Stimulated activated memory B cell treated with anti-CD40 and anti-IgM and Interleukin-4, amounts not matched to agents 10 μg/mL and 1 μg/mL and 100 μg/mL, for 72 hours (primary cell): ENCODE data around the gene CD4.
A peak's percentile ranks its signal among the peaks of the same experiment; 100 is the strongest.
"Not testable (repeated sequence)": the region's sequence is repeated elsewhere in the genome, so short reads cannot be mapped to it uniquely, and the experiment has no call there.

Experiments
- ATAC-seq: fragments of 150-1000 bp; cut with Tn5 transposase; 2 replicates; pipeline ENCODE4 v1.10.0; 2021
- H3K27ac Mint-ChIP-seq: one replicate; pipeline ENCODE4 v1.8.0; 2022; ENCODE audit warnings: mild to moderate bottlenecking, mixed read lengths
- H3K27me3 Mint-ChIP-seq: one replicate; pipeline ENCODE4 v1.8.0; 2022; ENCODE audit warnings: mixed read lengths
- H3K36me3 Mint-ChIP-seq: one replicate; pipeline ENCODE4 v1.8.0; 2022; ENCODE audit warnings: mixed read lengths
- H3K4me1 Mint-ChIP-seq: one replicate; pipeline ENCODE4 v1.8.0; 2022; ENCODE audit warnings: mixed read lengths
- H3K4me3 Mint-ChIP-seq: one replicate; pipeline ENCODE4 v1.8.0; 2022; ENCODE audit warnings: mild to moderate bottlenecking, moderate library complexity, mixed read lengths
- H3K9me3 Mint-ChIP-seq: one replicate; pipeline ENCODE4 v1.8.0; 2022; ENCODE audit warnings: mixed read lengths

CD4 gene

GRCh38 chr12:6788972-6789924 is at the start of gene CD4:
Gene CD4, plus strand, starts transcription at chr12:6789528. Its CDS starts 10,611 bp downstream, at chr12:6800139.
- H3K4me3 Mint-ChIP-seq, result no peak within 1 kb of the TSS
- no peak for ATAC-seq
- peaks cover 8% of the 10 kb centered on the region for H3K27me3 Mint-ChIP-seq
- H3K27ac Mint-ChIP-seq, result no peak within 1 kb of the TSS
- H3K4me1 Mint-ChIP-seq, result peaks cover 23% of the 10 kb centered on the region
- no peaks in the 10 kb centered on the region for H3K36me3 Mint-ChIP-seq
- H3K9me3 Mint-ChIP-seq, result no peaks in the 10 kb centered on the region

- H3K27ac Mint-ChIP-seq, result peak overlapping the region; percentile 18
- not testable (repeated sequence) for H3K27me3 Mint-ChIP-seq, H3K4me3 Mint-ChIP-seq, H3K9me3 Mint-ChIP-seq, ATAC-seq
- peaks cover 18% of the 10 kb centered on the region for H3K4me1 Mint-ChIP-seq
- H3K36me3 Mint-ChIP-seq, result peaks cover 32% of the 10 kb centered on the region
These were observed 47.2 kb upstream of the CD4 start for GRCh38 chr12:6742080-6742479.

- Mint-ChIP-seq H3K9me3 (peaks cover 5% of the 10 kb centered on the region), H3K4me3 (no peak overlapping the region), H3K36me3 (peaks cover 39% of the 10 kb centered on the region), H3K27ac (peak overlapping the region; percentile 18), H3K4me1 (peaks cover 25% of the 10 kb centered on the region), H3K27me3 (no peaks in the 10 kb centered on the region)
- ATAC-seq, result no peak
These were observed 46.5 kb upstream of the CD4 start for GRCh38 chr12:6742834-6743233.

- H3K27ac Mint-ChIP-seq, H3K27me3 Mint-ChIP-seq, ATAC-seq, H3K9me3 Mint-ChIP-seq, H3K4me3 Mint-ChIP-seq: not testable (repeated sequence)
- H3K4me1 Mint-ChIP-seq, result peaks cover 30% of the 10 kb centered on the region
- peaks cover 44% of the 10 kb centered on the region for H3K36me3 Mint-ChIP-seq
These were observed 46.0 kb upstream of the CD4 start for GRCh38 chr12:6743300-6743699.

GRCh38 chr12:6745741-6746525 is 43.4 kb upstream of the CD4 start:
- peak; percentile 97 for ATAC-seq
- H3K9me3 Mint-ChIP-seq, result peaks cover 5% of the 10 kb centered on the region
- H3K36me3 Mint-ChIP-seq, result peaks cover 69% of the 10 kb centered on the region
- H3K4me3 Mint-ChIP-seq, result no peak overlapping the region
- no peaks in the 10 kb centered on the region for H3K27me3 Mint-ChIP-seq
- H3K27ac Mint-ChIP-seq, result peak overlapping the region; percentile 77
- H3K4me1 Mint-ChIP-seq, result peaks cover 34% of the 10 kb centered on the region

- Mint-ChIP-seq H3K4me1 (peaks cover 43% of the 10 kb centered on the region), H3K27me3 (no peaks in the 10 kb centered on the region), H3K36me3 (peaks cover 72% of the 10 kb centered on the region), H3K27ac (peak overlapping the region; percentile 77), H3K9me3 (peaks cover 5% of the 10 kb centered on the region), H3K4me3 (no peak overlapping the region)
- ATAC-seq, result no peak
These were observed 42.1 kb upstream of the CD4 start for GRCh38 chr12:6747216-6747615.

GRCh38 chr12:6748761-6749160 is 40.6 kb upstream of the CD4 start:
- Mint-ChIP-seq H3K4me1 (peaks cover 52% of the 10 kb centered on the region), H3K9me3 (no peaks in the 10 kb centered on the region), H3K4me3 (no peak overlapping the region), H3K36me3 (peaks cover 72% of the 10 kb centered on the region), H3K27me3 (no peaks in the 10 kb centered on the region), H3K27ac (no peak overlapping the region)
- no peak for ATAC-seq

- H3K9me3 Mint-ChIP-seq, result no peaks in the 10 kb centered on the region
- peaks cover 48% of the 10 kb centered on the region for H3K4me1 Mint-ChIP-seq
- H3K27me3 Mint-ChIP-seq, result no peaks in the 10 kb centered on the region
- peaks cover 59% of the 10 kb centered on the region for H3K36me3 Mint-ChIP-seq
- no peak overlapping the region for H3K27ac Mint-ChIP-seq
- no peak for ATAC-seq
- H3K4me3 Mint-ChIP-seq, result no peak overlapping the region
These were observed 38.8 kb upstream of the CD4 start for GRCh38 chr12:6750506-6750905.

GRCh38 chr12:6751767-6752166 is 37.6 kb upstream of the CD4 start:
- Mint-ChIP-seq H3K4me3 (peak overlapping the region; percentile 94), H3K9me3 (no peaks in the 10 kb centered on the region), H3K27ac (peak overlapping the region; percentile 98), H3K4me1 (peaks cover 38% of the 10 kb centered on the region), H3K27me3 (no peaks in the 10 kb centered on the region), H3K36me3 (peaks cover 47% of the 10 kb centered on the region)
- no peak for ATAC-seq

- H3K27ac Mint-ChIP-seq, result peak overlapping the region; percentile 98
- no peaks in the 10 kb centered on the region for H3K27me3 Mint-ChIP-seq
- H3K9me3 Mint-ChIP-seq, result no peaks in the 10 kb centered on the region
- ATAC-seq, result peak; percentile 1
- peak overlapping the region; percentile 94 for H3K4me3 Mint-ChIP-seq
- H3K4me1 Mint-ChIP-seq, result peaks cover 36% of the 10 kb centered on the region
- H3K36me3 Mint-ChIP-seq, result peaks cover 42% of the 10 kb centered on the region
These were observed 37.0 kb upstream of the CD4 start for GRCh38 chr12:6752167-6752920.

- Mint-ChIP-seq H3K36me3 (peaks cover 34% of the 10 kb centered on the region), H3K4me1 (peaks cover 28% of the 10 kb centered on the region), H3K27me3 (no peaks in the 10 kb centered on the region), H3K27ac (peak within 1 kb of the TSS; percentile 98), H3K9me3 (no peaks in the 10 kb centered on the region), H3K4me3 (peak within 1 kb of the TSS; percentile 94)
- peak; percentile 95 for ATAC-seq
These were observed 36.2 kb upstream of the CD4 start, which contains the start of gene MLF2 for GRCh38 chr12:6752921-6753771. Gene MLF2, minus strand, starts transcription at chr12:6753141. Its CDS starts 807 bp downstream, at chr12:6752334.

GRCh38 chr12:6753772-6754356 is 35.5 kb upstream of the CD4 start:
- Mint-ChIP-seq H3K27me3 (no peaks in the 10 kb centered on the region), H3K9me3 (no peaks in the 10 kb centered on the region), H3K36me3 (peaks cover 28% of the 10 kb centered on the region), H3K4me1 (peaks cover 34% of the 10 kb centered on the region), H3K27ac (peak overlapping the region; percentile 98), H3K4me3 (peak overlapping the region; percentile 94)
- no peak for ATAC-seq

GRCh38 chr12:6754411-6754810 is 34.9 kb upstream of the CD4 start:
- ATAC-seq, result no peak
- Mint-ChIP-seq H3K4me3 (no peak overlapping the region), H3K4me1 (peaks cover 35% of the 10 kb centered on the region), H3K9me3 (no peaks in the 10 kb centered on the region), H3K27ac (peak overlapping the region; percentile 98), H3K36me3 (peaks cover 22% of the 10 kb centered on the region), H3K27me3 (no peaks in the 10 kb centered on the region)
